CD4-positive, alpha-beta memory T cell (primary cell): Measurements from ENCODE around the gene HINT2. TPM values are rescaled to one million over a fixed set of nuclear protein-coding genes. Genes with fewer than 3 reads are reported as not detected.

Experiments used
- CTCF ChIA-PET: fragments of 350-600 bp; sonication (Branson Sonifier 250); formaldehyde crosslinking; loops from one replicate; lab custom pipeline; 2021; ENCODE audit warnings: inconsistent platforms; ENCODE audit not compliant: partially characterized antibody; lab: Charles Lee
- POLR2A ChIA-PET: fragments of 350-600 bp; sonication (Branson Sonifier 250); formaldehyde crosslinking; loops from one replicate; lab custom pipeline; 2021; ENCODE audit not compliant: partially characterized antibody; lab: Charles Lee
- DNase-seq, 5 donors: peaks; one replicate each; pipeline versions ENCODE4 v3.0.0 to v3.0.0-alpha.2; 2020 to 2022; ENCODE audit warnings: mixed read lengths in 1 of 5
- H3K27ac ChIP-seq: one replicate; pipeline ENCODE4 v1.7.0; 2013; ENCODE audit warnings: low read depth, low read length
- H3K27me3 ChIP-seq: 2 replicates; pipeline ENCODE4 v1.7.0; 2013; ENCODE audit warnings: mild to moderate bottlenecking, low read length, moderate library complexity; ENCODE audit not compliant: insufficient read depth
- H3K36me3 ChIP-seq: 2 replicates; pipeline ENCODE4 v1.7.0; 2013; ENCODE audit warnings: mild to moderate bottlenecking, low read length, moderate library complexity; ENCODE audit not compliant: insufficient read depth
- H3K4me1 ChIP-seq: 2 replicates; pipeline ENCODE4 v1.7.0; 2013; ENCODE audit warnings: mild to moderate bottlenecking, low read length, moderate library complexity; ENCODE audit not compliant: insufficient read depth
- H3K4me3 ChIP-seq, 2 donors: one replicate each; pipeline ENCODE4 v1.7.0; 2013; ENCODE audit warnings: low read length in 2 of 2, mild to moderate bottlenecking in 1 of 2
- H3K9me3 ChIP-seq, 2 donors: one replicate each; pipeline ENCODE4 v1.7.0; 2013; ENCODE audit warnings: low read length in 2 of 2, control low read depth in 1 of 2; ENCODE audit not compliant: control insufficient read depth in 1 of 2
- H3K27ac Mint-ChIP-seq, 7 donors: one replicate each; pipeline ENCODE4 v1.8.0; 2020 to 2021; ENCODE audit warnings: mixed read lengths in 7 of 7, mild to moderate bottlenecking in 6 of 7, inconsistent platforms in 3 of 7, moderate library complexity in 3 of 7
- H3K27me3 Mint-ChIP-seq, 2 donors: one replicate each; pipeline ENCODE4 v1.8.0; 2020 to 2021; ENCODE audit warnings: mixed read lengths in 2 of 2
- H3K36me3 Mint-ChIP-seq, 2 donors: one replicate each; pipeline ENCODE4 v1.8.0; 2020 to 2021; ENCODE audit warnings: mixed read lengths in 2 of 2, inconsistent platforms in 1 of 2, mild to moderate bottlenecking in 1 of 2
- H3K4me1 Mint-ChIP-seq, 4 donors: one replicate each; pipeline ENCODE4 v1.8.0; 2020 to 2021; ENCODE audit warnings: mixed read lengths in 4 of 4, mild to moderate bottlenecking in 1 of 4
- H3K4me3 Mint-ChIP-seq, 8 donors: one replicate each; pipeline ENCODE4 v1.8.0; 2020 to 2021; ENCODE audit warnings: mixed read lengths in 8 of 8, mild to moderate bottlenecking in 7 of 8, moderate library complexity in 6 of 8, inconsistent platforms in 3 of 8
- H3K9me3 Mint-ChIP-seq, 8 donors: one replicate each; pipeline ENCODE4 v1.8.0; 2020 to 2021; ENCODE audit warnings: mixed read lengths in 8 of 8, mild to moderate bottlenecking in 5 of 8, inconsistent platforms in 3 of 8, moderate library complexity in 1 of 8
- intact Hi-C: fragments of 100-400 bp; cut with micrococcal nuclease; formaldehyde crosslinking; loops from one replicate; pipeline ENCODE4 v1.15.1; 2023
- polyA plus RNA-seq, 2 donors: library from polyadenylated mRNA; unstranded; fragments of 300-500 nt; fragmentation: Illumina TruSeq; gene quantifications; one replicate each; pipeline ENCODE4 v1.2.3, GENCODE V29; 2021
- total RNA-seq, 2 experiments: library from RNA; stranded (reverse); gene quantifications; one replicate each; pipeline ENCODE4 v1.2.3, GENCODE V29; 2021

HINT2 gene
- total and polyA plus RNA-seq, 4 experiments from 2014 or later: 22.9 to 111 (median 52.8) TPM

DNA sequence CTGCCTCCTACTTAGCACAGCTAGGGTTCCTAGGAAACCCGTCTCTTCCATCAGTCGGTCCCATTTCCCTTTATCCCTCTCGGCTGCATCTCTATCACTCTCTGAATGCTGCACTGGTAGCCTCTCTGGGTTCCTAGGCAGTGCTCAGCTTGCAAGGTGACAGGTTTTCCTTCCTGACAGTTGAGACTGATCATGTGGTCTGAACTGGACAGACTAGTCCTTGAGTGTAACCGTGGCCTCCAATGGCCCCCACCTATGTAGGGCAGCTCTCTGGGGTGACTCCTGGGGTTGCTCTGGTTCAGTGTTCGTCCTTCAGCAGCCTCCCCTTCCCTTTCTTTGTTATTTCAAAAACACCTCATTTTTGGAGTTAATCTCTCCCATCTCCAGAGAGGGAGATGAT lies 18.0 kb upstream of the HINT2 start:
- no peak for DNase-seq
- Mint-ChIP-seq H3K27ac (peak overlapping the region in 2 of 7 donors; percentile 38 to 45), H3K36me3 (no peaks in the 10 kb centered on the region), H3K4me1 (peaks cover 21 to 40% (median 31%) of the 10 kb centered on the region in 4 donors), H3K27me3 (no peaks in the 10 kb centered on the region), H3K9me3 (no peaks in the 10 kb centered on the region), H3K4me3 (no peak overlapping the region)
- ChIA-PET POLR2A (interaction anchor here (1.4 to 1.5 kb wide), 2 partner anchors 19 to 21 kb away, joined by 4 to 7 read pairs; partner anchors contain the start of gene SPAG8), CTCF (no interaction called here)
- Histone ChIP-seq H3K36me3 (no peaks in the 10 kb centered on the region), H3K9me3 (no peaks in the 10 kb centered on the region), H3K4me3 (no peak overlapping the region), H3K4me1 (peaks cover 16% of the 10 kb centered on the region), H3K27me3 (no peaks in the 10 kb centered on the region), H3K27ac (no peak overlapping the region)
- intact Hi-C loops: no loop called here

DNA sequence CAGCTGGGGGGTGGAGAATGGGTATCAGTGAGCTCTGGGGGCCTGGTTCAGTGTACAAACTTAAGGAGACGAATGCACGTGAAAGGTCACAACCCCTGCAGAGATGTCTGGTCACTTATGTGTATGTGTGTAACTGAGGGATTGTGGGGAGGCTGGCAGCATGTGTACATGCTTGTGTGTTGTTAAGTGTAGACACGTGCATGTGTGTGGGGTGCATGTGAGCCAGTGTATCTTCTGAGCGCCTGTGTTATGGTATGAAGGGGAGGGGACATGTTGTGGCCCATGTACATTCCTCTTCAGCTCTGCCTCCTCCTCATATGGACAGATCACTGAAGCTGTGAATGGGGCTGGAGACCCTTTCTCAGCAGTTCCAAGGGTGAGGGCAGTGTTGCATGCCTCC lies 16.2 kb upstream of the HINT2 start:
- Histone ChIP-seq H3K27me3 (no peaks in the 10 kb centered on the region), H3K9me3 (no peaks in the 10 kb centered on the region), H3K36me3 (no peaks in the 10 kb centered on the region), H3K4me3 (no peak overlapping the region), H3K27ac (no peak overlapping the region), H3K4me1 (peaks cover 20% of the 10 kb centered on the region)
- Mint-ChIP-seq H3K4me1 (peaks cover 23 to 42% (median 36%) of the 10 kb centered on the region in 4 donors), H3K9me3 (no peaks in the 10 kb centered on the region), H3K36me3 (no peaks in the 10 kb centered on the region), H3K27ac (peak overlapping the region in 3 of 7 donors; percentile 35 to 65 (median 38)), H3K4me3 (peak overlapping the region in 2 of 8 donors; percentile 31 to 53), H3K27me3 (no peaks in the 10 kb centered on the region)
- ChIA-PET POLR2A (no interaction called here), CTCF (no interaction called here)
- no peak for DNase-seq
- intact Hi-C loops: no loop called here

DNA sequence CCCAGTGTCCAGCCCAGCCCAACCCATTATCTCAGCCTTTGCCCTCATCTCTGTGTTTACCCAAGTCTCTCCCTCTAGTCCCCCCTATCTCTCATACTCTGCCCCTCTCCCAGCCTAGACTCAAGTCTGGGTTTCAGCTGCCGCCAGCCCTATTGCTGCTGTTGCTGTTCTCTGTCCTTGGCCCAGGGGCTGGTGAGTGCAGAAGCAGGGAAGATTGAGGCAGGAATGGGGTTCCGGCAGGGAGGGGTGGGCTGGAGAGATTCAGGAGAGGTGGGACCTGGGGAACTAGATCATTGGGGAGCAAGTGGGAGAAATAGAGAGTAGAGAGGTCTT lies 14.9 kb upstream of the HINT2 start:
- Histone ChIP-seq H3K4me3 (peak overlapping the region; percentile 59 to 70), H3K36me3 (no peaks in the 10 kb centered on the region), H3K27ac (peak overlapping the region; percentile 66), H3K27me3 (no peaks in the 10 kb centered on the region), H3K9me3 (no peaks in the 10 kb centered on the region), H3K4me1 (peaks cover 20% of the 10 kb centered on the region)
- DNase-seq: no peak
- intact Hi-C loops: loop anchor here (1.0 kb wide), 2 partner anchors 14 to 225 kb away; partner anchors contain the start of gene HINT2
- Mint-ChIP-seq H3K27me3 (no peaks in the 10 kb centered on the region), H3K4me3 (peak overlapping the region; percentile 78 to 89 (median 84)), H3K4me1 (peaks cover 26 to 44% (median 38%) of the 10 kb centered on the region in 4 donors), H3K27ac (peak overlapping the region; percentile 67 to 97 (median 94)), H3K36me3 (no peaks in the 10 kb centered on the region), H3K9me3 (no peaks in the 10 kb centered on the region)
- CTCF ChIA-PET: interaction anchor here (5.2 kb wide), 1 partner anchor 17 kb away, joined by 58 read pairs; the partner anchor contains the start of genes HINT2 and SPAG8
- POLR2A ChIA-PET: interaction anchor here (1.2 to 2.2 kb wide), 2 partner anchors 18 to 213 kb away, joined by 3 to 7 read pairs; partner anchors contain the start of gene SPAG8

DNA sequence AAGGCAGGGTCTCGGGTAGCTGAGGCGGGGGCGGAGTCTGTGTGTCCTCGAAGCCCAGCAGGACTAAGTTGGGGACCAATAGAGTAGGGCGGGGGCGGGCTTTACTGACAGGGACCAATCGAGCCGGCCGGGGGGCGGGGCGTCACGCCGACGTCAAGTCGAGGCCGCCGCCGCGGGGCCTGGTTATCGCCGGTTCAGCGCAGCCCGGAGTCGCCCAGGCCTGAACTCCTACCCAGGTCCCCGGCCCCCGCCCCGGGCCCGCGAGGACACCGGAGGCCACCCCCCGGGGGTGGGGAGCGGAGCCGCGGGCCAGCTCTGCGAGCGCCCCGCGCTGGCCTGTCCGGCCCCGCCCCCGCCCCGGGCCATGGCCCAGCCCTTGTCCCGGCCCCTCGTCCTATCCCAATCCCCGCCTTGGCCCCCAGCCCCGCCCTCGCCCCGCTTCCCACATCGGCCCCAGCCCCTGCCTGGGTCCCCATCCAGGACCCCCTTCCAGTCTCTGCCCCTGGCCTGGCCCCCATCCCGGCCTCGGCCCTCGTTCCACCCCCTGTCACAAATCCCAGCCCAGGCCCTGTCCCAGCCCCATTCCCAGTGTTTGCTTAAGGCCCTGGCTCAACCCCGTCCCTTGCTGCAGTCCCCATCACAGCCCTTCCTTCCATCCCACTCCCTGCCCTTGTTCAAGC lies 14.4 kb upstream of the HINT2 start, which contains the start of gene TMEM8B:
Gene TMEM8B, plus strand, starts transcription at position 145 of the 680 bp plus-strand sequence. Its CDS starts 220 bp downstream, at position 365.
- peak within 1 kb of the TSS; percentile 74 to 99 (median 98) for H3K27ac Mint-ChIP-seq
- peak within 1 kb of the TSS; percentile 92 to 100 (median 96) for H3K4me3 Mint-ChIP-seq
- H3K4me3 ChIP-seq: peak within 1 kb of the TSS; percentile 61 to 70
- H3K4me1 ChIP-seq: peaks cover 20% of the 10 kb centered on the region
- H3K36me3 Mint-ChIP-seq: no peaks in the 10 kb centered on the region
- no peaks in the 10 kb centered on the region for H3K27me3 ChIP-seq
- H3K9me3 Mint-ChIP-seq: no peaks in the 10 kb centered on the region
- no peaks in the 10 kb centered on the region for H3K36me3 ChIP-seq
- H3K9me3 ChIP-seq: no peaks in the 10 kb centered on the region
- ChIA-PET POLR2A (interaction anchor here (1.0 to 2.2 kb wide), 7 partner anchors 15 to 212 kb away, joined by 3 to 7 read pairs (median 6); partner anchors contain the start of genes CCDC107, CREB3, HINT2 and SPAG8), CTCF (interaction anchor here (0.6 to 6.5 kb wide), 6 partner anchors 13 to 165 kb away, joined by 3 to 71 read pairs (median 4); partner anchors contain the start of genes HINT2 and SPAG8)
- H3K27ac ChIP-seq: peak within 1 kb of the TSS; percentile 66
- intact Hi-C loops: loop anchor here (1.0 kb wide), 2 partner anchors 14 to 225 kb away; partner anchors contain the start of gene HINT2
- peak; percentile 85 to 96 (median 88) for DNase-seq
- H3K4me1 Mint-ChIP-seq: peaks cover 23 to 39% (median 35%) of the 10 kb centered on the region in 4 donors
- no peaks in the 10 kb centered on the region for H3K27me3 Mint-ChIP-seq

DNA sequence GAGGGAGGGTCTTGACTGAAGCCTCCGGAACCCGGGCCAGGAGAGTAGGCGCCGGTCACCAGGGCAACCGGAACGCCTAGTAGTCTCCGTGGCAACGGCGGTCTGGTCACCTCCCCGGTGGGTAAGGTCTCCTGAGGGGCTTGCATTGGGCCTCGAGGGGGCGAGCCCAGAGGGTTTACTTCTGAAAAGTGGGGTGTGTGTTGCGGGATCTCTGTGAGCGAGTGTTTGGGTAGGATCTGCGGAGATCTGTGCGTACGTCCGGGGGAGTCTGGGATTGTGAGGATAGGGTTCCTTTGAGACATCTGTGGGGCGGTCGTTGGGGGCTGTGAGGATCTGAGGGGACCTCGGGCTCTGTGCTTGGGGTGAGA lies 13.9 kb upstream of the HINT2 start, which contains the start of gene FAM221B:
Gene FAM221B, minus strand, starts transcription at position 17 of the 368 bp plus-strand sequence. CDS start 2,571 bp downstream, outside the sequence.
- no peak for DNase-seq
- peak within 1 kb of the TSS; percentile 66 for H3K27ac ChIP-seq
- Mint-ChIP-seq H3K9me3 (no peaks in the 10 kb centered on the region), H3K4me1 (peaks cover 23 to 39% (median 35%) of the 10 kb centered on the region in 4 donors), H3K27ac (peak within 1 kb of the TSS; percentile 74 to 99 (median 98)), H3K27me3 (no peaks in the 10 kb centered on the region), H3K36me3 (no peaks in the 10 kb centered on the region), H3K4me3 (peak within 1 kb of the TSS; percentile 92 to 100 (median 96))
- H3K9me3 ChIP-seq: no peaks in the 10 kb centered on the region
- CTCF ChIA-PET: interaction anchor here (0.6 to 6.5 kb wide), 6 partner anchors 13 to 165 kb away, joined by 3 to 71 read pairs (median 4); partner anchors contain the start of genes HINT2 and SPAG8
- H3K27me3 ChIP-seq: no peaks in the 10 kb centered on the region
- H3K36me3 ChIP-seq: no peaks in the 10 kb centered on the region
- H3K4me1 ChIP-seq: peaks cover 20% of the 10 kb centered on the region
- H3K4me3 ChIP-seq: peak within 1 kb of the TSS; percentile 61 to 70
- intact Hi-C loops: loop anchor here (1.0 kb wide), 2 partner anchors 13 to 224 kb away; partner anchors contain the start of gene HINT2
- POLR2A ChIA-PET: interaction anchor here (1.0 to 2.2 kb wide), 7 partner anchors 14 to 212 kb away, joined by 3 to 7 read pairs (median 6); partner anchors contain the start of genes CCDC107, CREB3, HINT2 and SPAG8

DNA sequence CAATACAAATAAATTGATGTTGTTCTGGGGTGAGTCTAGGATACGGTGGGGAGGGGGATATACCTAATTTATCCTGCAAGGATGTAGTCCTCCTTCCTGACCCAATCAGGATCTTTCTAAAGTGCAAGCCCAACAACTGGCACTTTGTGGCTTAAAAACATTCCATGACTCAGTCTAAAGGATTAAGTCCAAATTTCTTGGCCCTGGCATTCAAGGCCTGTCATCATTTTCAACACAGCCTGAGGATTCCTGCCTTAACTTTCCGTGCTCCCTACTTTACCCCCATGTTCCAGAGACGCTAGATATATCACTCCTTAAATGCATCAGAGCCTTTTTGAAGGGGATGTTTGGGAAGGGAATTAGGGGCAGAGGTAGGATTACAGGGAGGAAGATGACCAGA lies 12.6 kb upstream of the HINT2 start:
- Mint-ChIP-seq H3K27ac (peak overlapping the region in 5 of 7 donors; percentile 27 to 87 (median 50)), H3K36me3 (no peaks in the 10 kb centered on the region), H3K4me3 (peak overlapping the region in 6 of 8 donors; percentile 56 to 100 (median 96)), H3K4me1 (peaks cover 23 to 38% (median 32%) of the 10 kb centered on the region in 4 donors), H3K9me3 (no peaks in the 10 kb centered on the region), H3K27me3 (no peaks in the 10 kb centered on the region)
- Histone ChIP-seq H3K36me3 (no peaks in the 10 kb centered on the region), H3K27ac (no peak overlapping the region), H3K4me1 (peaks cover 20% of the 10 kb centered on the region), H3K4me3 (no peak overlapping the region), H3K27me3 (no peaks in the 10 kb centered on the region), H3K9me3 (no peaks in the 10 kb centered on the region)
- ChIA-PET POLR2A (interaction anchor here (2.0 kb wide), 2 partner anchors 13 to 15 kb away, joined by 7 to 8 read pairs; partner anchors contain the start of genes HINT2 and SPAG8), CTCF (interaction anchor here (1.3 to 6.5 kb wide), 9 partner anchors 12 to 169 kb away, joined by 3 to 71 read pairs (median 12); partner anchors contain the start of genes CCDC107, HINT2, RMRP and SPAG8)
- intact Hi-C loops: loop anchor here (2.0 kb wide), 1 partner anchor 711 kb away; no protein-coding TSS in a partner anchor
- DNase-seq: no peak
